GM12892 (cell line): ENCODE measurements around the gene COL26A1.

Experiments used
- POLR2A ChIP-seq: IDR thresholded peaks from 2 replicates; pipeline ENCODE4 v1.6.1; 2011; ENCODE audit warnings: low read depth, low read length, control low read depth
- POLR2AphosphoS5 ChIP-seq: IDR thresholded peaks from 2 replicates; pipeline ENCODE4 v1.6.1; 2011; ENCODE audit warnings: low read depth, low read length, control low read depth

DNA sequence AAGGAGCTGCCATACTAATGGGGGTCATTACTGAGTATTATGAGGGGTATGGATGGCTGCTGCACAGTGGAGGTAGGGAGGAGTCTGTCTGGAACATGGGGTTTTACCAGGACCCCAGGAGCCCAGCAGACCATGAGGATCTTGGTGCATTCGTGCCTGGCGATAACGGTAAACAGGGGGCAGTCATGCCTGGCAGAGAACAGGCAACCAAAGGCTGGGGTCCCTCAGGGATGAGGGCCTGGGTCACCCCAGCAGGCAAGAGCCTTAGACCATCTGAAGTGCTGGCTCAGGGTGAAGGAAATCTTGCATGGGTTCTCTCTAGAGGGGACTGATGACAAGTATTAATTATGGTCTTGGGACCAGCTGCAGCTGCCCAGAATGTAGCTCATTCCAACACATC lies 220.3 kb downstream of the COL26A1 start:
- no peak for TF ChIP-seq POLR2A
- no peak for TF ChIP-seq POLR2AphosphoS5
